GM19467 (cell line): ENCODE results near the gene SCAND1.
"Not testable (repeated sequence)": the region's sequence is repeated elsewhere in the genome, so short reads cannot be mapped to it uniquely, and the experiment has no call there.

Experiments used
- ATAC-seq: cut with Tn5 transposase; IDR thresholded peaks from one replicate; pipeline ENCODE4 v1.9.1; 2021; ENCODE audit warnings: mild to moderate bottlenecking, moderate library complexity; ENCODE audit not compliant: unreplicated experiment

Gene SCAND1

GRCh38 chr20:35963878-35964277, 9.6 kb upstream of the SCAND1 start:
- ATAC-seq: no peak

- not testable (repeated sequence) for ATAC-seq
Observed at GRCh38 chr20:35959291-35959690, 5.0 kb upstream of the SCAND1 start.

GRCh38 chr20:35956616-35957015, 2.3 kb upstream of the SCAND1 start:
- ATAC-seq: no peak

GRCh38 chr20:35954907-35955251, 577 bp upstream of the SCAND1 start:
- ATAC-seq: no peak

GRCh38 chr20:35953387-35954199, 709 bp downstream of the SCAND1 start:
- peak; percentile 21 for ATAC-seq

- no peak for ATAC-seq
Observed at GRCh38 chr20:35952480-35953386, 1.6 kb downstream of the SCAND1 start.

GRCh38 chr20:35952080-35952479, 2.2 kb downstream of the SCAND1 start:
- ATAC-seq: not testable (repeated sequence)

GRCh38 chr20:35950093-35950492, 4.2 kb downstream of the SCAND1 start:
- ATAC-seq: no peak

- ATAC-seq: no peak
Observed at GRCh38 chr20:35947907-35948306, 6.4 kb downstream of the SCAND1 start.

- ATAC-seq: no peak
Observed at GRCh38 chr20:35947489-35947888, 6.8 kb downstream of the SCAND1 start.

GRCh38 chr20:35942243-35942642, 12.1 kb downstream of the SCAND1 start:
- no peak for ATAC-seq

GRCh38 chr20:35941620-35942019, 12.7 kb downstream of the SCAND1 start:
- no peak for ATAC-seq

- ATAC-seq: no peak
Observed at GRCh38 chr20:35939264-35939663, 15.0 kb downstream of the SCAND1 start.

- no peak for ATAC-seq
Observed at GRCh38 chr20:35934050-35934449, 20.3 kb downstream of the SCAND1 start.

GRCh38 chr20:35929301-35929700, 25.0 kb downstream of the SCAND1 start:
- no peak for ATAC-seq

GRCh38 chr20:35920523-35920922, 33.8 kb downstream of the SCAND1 start:
- ATAC-seq: no peak

GRCh38 chr20:35918021-35918420, 36.3 kb downstream of the SCAND1 start:
- ATAC-seq: no peak

- no peak for ATAC-seq
Observed at GRCh38 chr20:35917077-35917476, 37.2 kb downstream of the SCAND1 start.

- ATAC-seq: no peak
Observed at GRCh38 chr20:35912881-35913280, 41.4 kb downstream of the SCAND1 start.

- no peak for ATAC-seq
Observed at GRCh38 chr20:35910254-35910653, 44.0 kb downstream of the SCAND1 start.

GRCh38 chr20:35909796-35910195, 44.5 kb downstream of the SCAND1 start:
- no peak for ATAC-seq

- ATAC-seq: no peak
Observed at GRCh38 chr20:35909176-35909575, 45.1 kb downstream of the SCAND1 start.
